GM19468 (cell line): ENCODE measurements around the gene VAC14.
"Not testable (repeated sequence)": the region's sequence is repeated elsewhere in the genome, so short reads cannot be mapped to it uniquely, and the experiment has no call there.

Source experiments
- ATAC-seq: cut with Tn5 transposase; IDR thresholded peaks from one replicate; pipeline ENCODE4 v1.9.1; 2021; ENCODE audit warnings: mild to moderate bottlenecking, moderate library complexity, moderate number of reproducible peaks; ENCODE audit not compliant: unreplicated experiment; ENCODE audit errors: extremely low read depth

VAC14 gene

DNA sequence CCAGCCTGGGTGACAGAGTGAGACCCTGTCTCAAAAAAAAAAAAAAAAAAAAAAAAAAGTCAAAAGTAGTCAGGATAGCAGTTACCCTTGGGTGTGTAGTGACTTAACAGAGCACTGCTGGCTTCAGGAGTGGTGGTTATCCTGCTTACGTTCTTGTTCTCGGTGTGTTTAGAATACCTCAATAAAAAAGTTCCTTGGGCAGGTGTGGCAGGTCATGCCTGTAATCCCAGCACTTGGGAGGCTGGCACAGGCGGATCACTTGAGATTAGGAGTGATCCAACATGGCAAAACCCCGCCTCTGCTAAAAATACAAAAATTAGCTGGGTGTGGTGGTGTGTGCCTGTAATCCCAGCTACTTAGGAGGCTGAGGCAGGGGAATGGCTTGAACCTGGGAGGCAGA, 130.0 kb downstream of the VAC14 start:
- not testable (repeated sequence) for ATAC-seq

- no peak for ATAC-seq
Observed at GRCh38 chr16:70670175-70670574, 130.8 kb downstream of the VAC14 start.

GRCh38 chr16:70665806-70666735, 134.9 kb downstream of the VAC14 start:
- ATAC-seq: no peak

DNA sequence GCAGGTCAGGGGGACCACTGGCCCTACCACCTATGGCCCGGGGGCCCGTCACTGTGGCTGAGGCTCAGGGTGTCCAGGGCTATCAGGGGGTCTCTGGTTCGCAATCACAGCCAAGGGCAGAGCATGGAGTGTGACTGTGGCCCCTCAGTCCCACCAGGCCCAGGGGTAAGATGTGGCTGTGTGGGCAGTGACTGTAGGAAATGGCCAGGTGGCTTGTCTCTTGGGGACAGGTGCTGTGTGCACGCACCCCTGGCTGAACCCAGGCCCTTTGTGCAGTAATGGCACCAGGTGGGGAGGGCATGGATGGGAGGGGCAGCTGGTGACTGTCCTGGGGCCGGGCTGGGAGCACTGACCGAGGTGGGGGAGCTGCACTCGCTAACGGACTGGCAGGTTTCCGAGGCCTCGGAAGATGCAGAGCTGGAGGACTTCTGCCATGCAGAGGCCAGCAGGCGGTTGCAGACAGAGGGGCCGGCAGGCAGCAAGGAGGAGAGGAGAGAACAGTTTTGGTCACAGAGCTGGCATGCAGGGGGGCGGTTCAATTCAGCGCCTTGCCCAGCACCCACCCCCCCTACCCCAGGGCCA, 135.8 kb downstream of the VAC14 start:
- no peak for ATAC-seq

DNA sequence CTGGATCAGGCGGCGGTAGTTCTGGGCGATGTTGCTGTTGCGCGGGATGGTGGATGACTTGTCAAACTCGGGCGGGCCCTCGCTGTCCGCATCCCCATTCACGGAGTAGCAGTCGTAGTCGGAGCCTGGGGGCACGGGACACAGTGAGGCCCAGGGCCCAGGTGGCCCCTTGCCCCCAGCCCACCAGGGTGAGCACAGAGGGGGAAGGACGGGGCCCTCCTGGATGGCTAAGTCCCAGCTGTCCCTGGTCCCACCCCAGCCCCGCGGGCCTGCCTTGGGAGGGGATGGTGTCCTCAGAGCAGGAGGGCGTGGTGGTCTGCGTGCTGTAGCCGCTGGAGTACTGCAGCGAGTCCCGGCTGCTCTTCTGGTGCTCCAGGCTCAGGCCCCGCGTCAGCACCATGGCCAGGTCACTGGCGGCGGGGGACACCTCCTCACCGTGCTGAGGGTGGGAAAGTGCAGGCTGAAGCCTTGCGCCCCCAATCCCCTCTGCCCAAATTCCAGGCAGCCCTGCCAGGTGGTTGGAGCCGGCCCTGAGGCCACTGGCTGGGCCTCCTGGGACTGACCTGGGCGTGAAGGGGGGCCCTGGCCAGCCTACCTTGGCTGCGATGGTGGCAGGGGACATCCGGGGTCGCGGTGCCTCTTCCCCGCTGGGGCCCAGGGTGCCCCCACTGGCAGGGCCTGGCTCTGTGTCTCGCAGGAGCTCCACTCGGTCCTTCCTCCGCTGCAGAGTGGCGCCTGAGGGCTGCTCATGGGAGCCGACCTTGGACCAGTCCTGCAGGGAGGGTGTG, 136.4 kb downstream of the VAC14 start:
- ATAC-seq: no peak

DNA sequence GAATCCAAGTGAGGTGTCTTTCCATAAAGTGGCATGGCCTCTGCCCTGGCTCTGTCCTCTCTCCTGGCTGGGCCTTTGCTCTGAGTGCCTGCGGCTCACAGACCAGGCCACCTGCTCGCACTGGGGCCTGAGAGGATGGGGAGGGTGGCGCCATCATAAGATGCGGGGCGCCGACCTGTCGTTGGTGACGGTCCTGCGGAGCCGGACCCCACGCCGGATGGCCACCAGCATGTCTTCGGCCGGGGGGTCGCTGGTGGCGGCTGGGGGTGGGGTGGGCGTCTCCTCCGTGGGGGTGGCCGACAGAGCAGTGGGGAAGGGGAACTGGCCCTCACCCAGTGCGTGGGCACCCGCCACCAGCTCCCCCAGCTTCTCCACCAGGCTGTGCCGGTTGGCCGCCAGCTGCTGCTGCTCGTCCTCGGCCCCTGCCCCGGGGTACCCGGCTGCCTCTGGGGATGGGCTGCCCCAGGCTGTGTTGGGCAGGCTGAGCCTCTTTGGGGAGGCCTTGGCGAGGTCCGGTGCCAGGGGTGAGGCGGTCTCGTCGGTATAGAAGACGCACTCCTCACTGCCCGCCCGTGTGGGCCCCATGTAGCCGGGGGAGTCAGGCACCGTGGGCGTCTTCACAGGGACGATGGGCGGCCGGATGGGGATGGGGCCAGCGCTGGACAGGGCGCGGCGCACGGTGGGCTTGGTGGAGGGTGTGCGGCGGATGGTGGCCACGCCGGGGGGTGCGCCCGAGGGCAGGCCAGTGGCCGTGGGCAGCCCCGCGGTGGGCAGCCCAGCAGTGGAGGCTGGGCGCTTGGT, 137.2 kb downstream of the VAC14 start:
- ATAC-seq: no peak

DNA sequence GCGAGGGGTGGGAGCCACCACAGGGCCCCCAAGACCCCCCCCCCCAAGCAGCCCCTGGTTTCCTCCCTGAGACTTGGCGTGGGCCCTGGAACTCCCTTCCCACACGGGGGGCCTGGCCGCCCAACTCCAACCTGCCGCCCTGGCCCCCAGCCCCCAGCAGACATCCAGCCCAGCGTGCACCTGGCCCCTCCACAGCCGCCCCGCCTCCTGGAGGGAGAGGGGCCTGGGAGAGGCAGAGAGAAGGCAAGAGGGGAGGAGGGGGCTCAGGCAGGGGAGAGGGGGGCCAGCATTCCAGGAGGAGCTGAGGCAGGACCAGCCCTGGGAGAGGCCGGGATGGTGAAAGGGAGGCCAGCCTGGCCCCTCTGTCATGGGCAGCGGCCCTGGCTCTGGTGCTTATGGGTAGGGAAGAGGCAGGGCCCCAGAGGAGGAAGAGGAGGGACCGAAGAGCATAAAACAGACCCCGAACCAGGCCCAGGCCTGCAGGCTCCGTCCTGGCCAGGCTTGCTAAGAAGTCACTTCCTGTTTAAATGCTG, 137.9 kb downstream of the VAC14 start:
- ATAC-seq: no peak

DNA sequence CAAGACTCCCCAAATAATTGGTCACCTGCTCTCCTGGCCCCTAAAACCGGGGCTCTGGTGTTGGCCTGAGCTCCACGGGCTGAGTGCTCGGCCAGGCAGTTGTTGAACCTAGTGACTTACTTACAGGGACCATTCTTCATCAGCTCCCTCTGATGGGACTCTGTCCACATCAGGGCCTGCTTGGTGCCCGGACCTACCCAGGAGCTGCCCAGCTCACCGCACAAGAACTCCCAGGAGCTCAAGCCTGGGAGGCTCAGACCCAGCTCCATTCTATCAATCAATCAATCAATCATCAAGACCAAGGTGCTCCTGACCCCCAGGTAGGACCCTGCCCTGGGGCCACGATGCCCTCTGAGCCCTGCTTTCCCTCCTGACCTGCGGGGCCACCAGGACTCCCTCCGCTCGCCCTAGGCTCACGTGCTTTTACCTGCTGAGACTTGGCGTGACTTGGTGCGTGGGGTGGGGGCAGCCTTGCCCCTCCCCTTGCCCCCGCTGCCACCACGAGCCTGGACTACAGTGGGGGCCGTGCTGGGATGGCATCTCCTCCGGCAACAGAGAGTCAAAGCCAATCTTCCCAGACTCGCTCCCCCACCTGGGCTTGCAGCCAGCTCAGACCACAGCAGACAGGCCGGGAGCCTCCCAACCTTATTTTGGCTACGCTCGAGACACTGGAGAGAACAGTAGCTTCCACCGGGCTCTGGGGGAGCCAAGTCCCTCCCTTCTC, 138.9 kb downstream of the VAC14 start:
- no peak for ATAC-seq

DNA sequence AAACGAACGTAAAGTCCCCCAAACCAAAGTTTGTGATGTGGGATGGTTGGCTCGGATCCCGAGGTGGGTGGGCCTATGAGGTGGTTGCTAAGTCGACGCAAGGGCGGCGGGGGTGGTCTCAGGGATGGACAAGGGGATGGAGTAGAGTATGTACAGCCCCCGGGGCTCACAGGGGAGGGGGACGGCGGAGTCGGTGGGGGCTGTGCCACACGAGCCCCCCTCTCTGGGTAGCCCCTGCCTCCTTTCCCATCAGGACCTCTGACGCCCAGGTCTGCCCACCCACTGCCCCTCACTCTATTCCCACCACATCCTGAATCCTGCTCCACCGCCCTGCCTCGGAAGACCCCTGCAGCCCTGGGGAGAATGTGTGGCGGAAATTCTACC, 139.4 kb downstream of the VAC14 start:
- ATAC-seq: no peak

DNA sequence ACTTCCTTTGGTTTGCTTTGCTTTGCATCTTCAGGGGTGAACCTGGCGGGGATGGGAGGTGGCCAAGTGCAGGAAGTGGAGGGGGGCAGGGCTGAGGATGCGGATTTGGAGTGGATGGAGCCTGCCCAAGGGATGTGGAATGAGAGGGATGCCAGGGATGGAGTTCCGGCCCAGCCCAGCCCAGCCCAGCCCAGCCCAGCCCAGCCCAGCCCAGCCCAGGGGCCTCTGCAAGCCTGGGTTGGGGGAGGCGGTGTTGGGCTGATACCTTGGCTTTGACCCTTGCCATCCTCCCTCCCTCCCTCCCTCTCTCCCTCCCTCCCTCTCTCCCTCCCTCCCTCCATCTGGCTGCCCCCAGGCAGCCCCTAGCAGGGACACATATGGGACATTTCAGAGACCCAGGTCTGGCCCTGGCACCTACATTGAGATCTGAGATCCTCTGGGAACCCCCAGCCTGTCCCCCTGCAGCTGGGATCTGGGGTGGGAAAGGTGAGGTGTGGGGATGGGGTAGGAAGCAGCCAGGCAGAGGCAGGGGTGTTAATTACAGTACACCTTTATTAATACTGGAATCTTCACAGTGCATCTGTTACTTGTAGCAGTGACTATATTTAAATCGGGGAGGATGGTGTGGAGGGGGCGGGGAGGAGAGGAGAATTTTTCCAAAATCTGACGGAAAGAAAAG, 140.1 kb downstream of the VAC14 start:
- ATAC-seq: no peak

DNA sequence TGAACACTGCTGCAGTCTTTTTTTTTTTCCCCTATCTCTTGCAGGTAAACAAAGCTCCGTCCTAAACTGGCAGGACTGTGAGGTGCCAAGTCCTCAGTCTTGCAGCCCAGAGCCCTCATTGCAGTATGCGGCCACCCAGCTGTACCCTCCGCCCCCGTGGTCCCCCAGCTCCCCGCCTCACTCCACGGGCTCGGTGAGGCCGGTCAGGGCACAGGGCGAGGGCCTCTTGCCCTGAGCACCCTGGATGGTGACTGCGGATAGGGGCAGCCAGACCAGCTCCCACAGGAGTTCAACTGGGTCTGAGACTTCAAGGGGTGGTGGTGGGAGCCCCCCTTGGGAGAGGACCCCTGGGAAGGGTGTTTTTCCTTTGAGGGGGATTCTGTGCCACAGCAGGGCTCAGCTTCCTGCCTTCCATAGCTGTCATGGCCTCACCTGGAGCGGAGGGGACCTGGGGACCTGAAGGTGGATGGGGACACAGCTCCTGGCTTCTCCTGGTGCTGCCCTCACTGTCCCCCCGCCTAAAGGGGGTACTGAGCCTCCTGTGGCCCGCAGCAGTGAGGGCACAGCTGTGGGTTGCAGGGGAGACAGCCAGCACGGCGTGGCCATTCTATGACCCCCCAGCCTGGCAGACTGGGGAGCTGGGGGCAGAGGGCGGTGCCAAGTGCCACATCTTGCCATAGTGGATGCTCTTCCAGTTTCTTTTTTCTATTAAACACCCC, 140.8 kb downstream of the VAC14 start:
- no peak for ATAC-seq

GRCh38 chr16:70659546-70659945, 141.4 kb downstream of the VAC14 start:
- no peak for ATAC-seq

- ATAC-seq: no peak
Observed at GRCh38 chr16:70658921-70659320, 142.0 kb downstream of the VAC14 start.

- no peak for ATAC-seq
Observed at GRCh38 chr16:70657956-70658355, 143.0 kb downstream of the VAC14 start.

- ATAC-seq: no peak
Observed at GRCh38 chr16:70656712-70657263, 144.2 kb downstream of the VAC14 start.

DNA sequence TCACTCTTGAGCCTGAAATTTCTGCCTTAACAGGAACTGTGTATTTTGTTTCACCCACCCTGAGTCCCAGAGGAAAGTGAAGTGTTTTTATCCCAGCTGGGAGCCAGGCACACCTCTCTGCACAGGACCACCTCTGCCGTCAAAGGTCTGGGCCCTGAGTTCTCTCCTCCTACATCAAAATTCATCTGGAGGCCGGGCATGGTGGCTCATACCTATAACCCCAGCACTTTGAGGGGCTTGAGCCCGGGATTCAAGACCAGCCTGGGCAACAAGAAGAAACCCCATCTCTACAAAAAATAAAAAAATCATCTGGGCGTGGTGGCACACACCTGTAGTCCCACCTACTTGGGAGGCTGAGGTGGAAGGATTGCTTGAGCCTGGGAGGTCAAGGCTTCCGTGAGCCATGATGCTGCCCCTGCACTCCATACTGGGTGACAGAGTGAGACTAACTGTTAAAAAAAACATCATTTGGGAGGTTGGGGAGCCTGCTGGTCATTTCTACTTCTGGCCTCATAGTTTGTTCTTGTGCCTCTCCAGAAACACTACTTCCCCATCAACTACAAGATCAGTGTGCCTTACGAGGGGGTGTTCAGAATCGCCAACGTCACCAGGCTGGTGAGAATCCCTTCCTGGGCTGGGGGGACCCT, 144.8 kb downstream of the VAC14 start:
- ATAC-seq: no peak
